Measurements from ENCODE around the gene FBXW12. TPM values are rescaled to one million over a fixed set of nuclear protein-coding genes. Genes with fewer than 3 reads are reported as not detected.

FBXW12 gene
- total and polyA plus RNA-seq, 2 experiments from 2014 or later: not detected

- TF ChIP-seq EZH2 (IDR thresholded peaks at IDR 0.05; ENCODE audit: insufficient read depth, poor library complexity, severe bottlenecking) (no peak), EZH2phosphoT487 (IDR thresholded peaks at IDR 0.05; ENCODE audit: insufficient read depth, low read depth) (no peak)
- in situ Hi-C loops (cut with MboI): loop anchor here (10.0 kb wide), 1 partner anchor 161 kb away; no protein-coding TSS in a partner anchor
- no peaks in the 10 kb centered on the region for H3K36me3 ChIP-seq (ENCODE audit: low read depth)
- H3K9me2 ChIP-seq (ENCODE audit: insufficient read depth): no peaks in the 10 kb centered on the region
- H3K79me2 ChIP-seq (ENCODE audit: insufficient read depth): peaks cover 22% of the 10 kb centered on the region
- H3F3A ChIP-seq (ENCODE audit: insufficient read depth): 0 out of 2 replicates have a peak, but pooled peaks cover 6% of the 10 kb centered on the region
- no peak overlapping the region for H2AFZ ChIP-seq
- H3K4me3 ChIP-seq: no peak overlapping the region
- 31 to 37% methylated on average over 7 of the region's 7 CpGs for WGBS, 2 experiments (ENCODE audit: low coverage in 1 of 2, low lambda C conversion rate in 2 of 2, missing lambda C conversion rate in 2 of 2)
- peaks cover 18% of the 10 kb centered on the region for H3K4me1 ChIP-seq (ENCODE audit: insufficient read depth)
- no peaks in the 10 kb centered on the region for H4K20me1 ChIP-seq (ENCODE audit: insufficient read depth)
- H3K9ac ChIP-seq: no peak overlapping the region
- no peaks in the 10 kb centered on the region for H3K9me3 ChIP-seq (ENCODE audit: low read depth)
- DNase-seq: peak; percentile 84
- no peak overlapping the region for H3K4me2 ChIP-seq (ENCODE audit: unreplicated experiment)
- H3K27ac ChIP-seq: no peak overlapping the region
- H3K27me3 ChIP-seq (replicated peaks; ENCODE audit: insufficient read depth): no peaks in the 10 kb centered on the region
These were observed 63.9 kb downstream of the FBXW12 start for GRCh38 chr3:48435774-48436476.

GRCh38 chr3:48436477-48436787 lies 64.4 kb downstream of the FBXW12 start:
- no peak overlapping the region for H3K4me2 ChIP-seq (ENCODE audit: unreplicated experiment)
- TF ChIP-seq EZH2 (IDR thresholded peaks at IDR 0.05; ENCODE audit: insufficient read depth, poor library complexity, severe bottlenecking) (no peak), EZH2phosphoT487 (IDR thresholded peaks at IDR 0.05; ENCODE audit: insufficient read depth, low read depth) (no peak)
- no peaks in the 10 kb centered on the region for H3K9me2 ChIP-seq (ENCODE audit: insufficient read depth)
- no peak for DNase-seq
- H3K4me1 ChIP-seq (ENCODE audit: insufficient read depth): peaks cover 22% of the 10 kb centered on the region
- no peak overlapping the region for H3K4me3 ChIP-seq
- H3K9me3 ChIP-seq (ENCODE audit: low read depth): no peaks in the 10 kb centered on the region
- H3K36me3 ChIP-seq (ENCODE audit: low read depth): no peaks in the 10 kb centered on the region
- no peak overlapping the region for H3K9ac ChIP-seq
- in situ Hi-C loops (cut with MboI): loop anchor here (10.0 kb wide), 1 partner anchor 162 kb away; no protein-coding TSS in a partner anchor
- peaks cover 27% of the 10 kb centered on the region for H3K79me2 ChIP-seq (ENCODE audit: insufficient read depth)
- no peaks in the 10 kb centered on the region for H3K27me3 ChIP-seq (replicated peaks; ENCODE audit: insufficient read depth)
- no peak overlapping the region for H3K27ac ChIP-seq
- 0 out of 2 replicates have a peak, but pooled peaks cover 6% of the 10 kb centered on the region for H3F3A ChIP-seq (ENCODE audit: insufficient read depth)
- 73 to 75% methylated on average over 1 of the region's 1 CpG for WGBS, 2 experiments (ENCODE audit: low coverage in 1 of 2, low lambda C conversion rate in 2 of 2, missing lambda C conversion rate in 2 of 2)
- H4K20me1 ChIP-seq (ENCODE audit: insufficient read depth): 0 out of 2 replicates have a peak, but pooled peaks cover 2% of the 10 kb centered on the region
- no peak overlapping the region for H2AFZ ChIP-seq

GRCh38 chr3:48436855-48437254 lies 64.8 kb downstream of the FBXW12 start:
- H3K9me3 ChIP-seq (ENCODE audit: low read depth): no peaks in the 10 kb centered on the region
- in situ Hi-C loops (cut with MboI): loop anchor here (10.0 kb wide), 1 partner anchor 162 kb away; no protein-coding TSS in a partner anchor
- H2AFZ ChIP-seq: no peak overlapping the region
- TF ChIP-seq EZH2 (IDR thresholded peaks at IDR 0.05; ENCODE audit: insufficient read depth, poor library complexity, severe bottlenecking) (no peak), EZH2phosphoT487 (IDR thresholded peaks at IDR 0.05; ENCODE audit: insufficient read depth, low read depth) (no peak)
- H3K4me3 ChIP-seq: no peak overlapping the region
- no peak overlapping the region for H3K4me2 ChIP-seq (ENCODE audit: unreplicated experiment)
- 73 to 75% methylated on average over 7 of the region's 7 CpGs for WGBS, 2 experiments (ENCODE audit: low coverage in 1 of 2, low lambda C conversion rate in 2 of 2, missing lambda C conversion rate in 2 of 2)
- H3K79me2 ChIP-seq (ENCODE audit: insufficient read depth): peaks cover 32% of the 10 kb centered on the region
- no peak for DNase-seq
- H4K20me1 ChIP-seq (ENCODE audit: insufficient read depth): 0 out of 2 replicates have a peak, but pooled peaks cover 5% of the 10 kb centered on the region
- 0 out of 2 replicates have a peak, but pooled peaks cover 9% of the 10 kb centered on the region for H3F3A ChIP-seq (ENCODE audit: insufficient read depth)
- no peaks in the 10 kb centered on the region for H3K27me3 ChIP-seq (replicated peaks; ENCODE audit: insufficient read depth)
- H3K9ac ChIP-seq: no peak overlapping the region
- H3K4me1 ChIP-seq (ENCODE audit: insufficient read depth): peaks cover 27% of the 10 kb centered on the region
- no peaks in the 10 kb centered on the region for H3K9me2 ChIP-seq (ENCODE audit: insufficient read depth)
- no peaks in the 10 kb centered on the region for H3K36me3 ChIP-seq (ENCODE audit: low read depth)
- no peak overlapping the region for H3K27ac ChIP-seq

- in situ Hi-C loops (cut with MboI): loop anchor here (10.0 kb wide), 1 partner anchor 163 kb away; no protein-coding TSS in a partner anchor
- no peaks in the 10 kb centered on the region for H3K9me2 ChIP-seq (ENCODE audit: insufficient read depth)
- WGBS, 2 experiments (ENCODE audit: low coverage in 1 of 2, low lambda C conversion rate in 2 of 2, missing lambda C conversion rate in 2 of 2): 84 to 85% methylated on average over 4 of the region's 4 CpGs
- 0 out of 2 replicates have a peak, but pooled peaks cover 5% of the 10 kb centered on the region for H4K20me1 ChIP-seq (ENCODE audit: insufficient read depth)
- H3K9me3 ChIP-seq (ENCODE audit: low read depth): no peaks in the 10 kb centered on the region
- no peak overlapping the region for H2AFZ ChIP-seq
- H3K4me3 ChIP-seq: no peak overlapping the region
- H3K4me1 ChIP-seq (ENCODE audit: insufficient read depth): peaks cover 28% of the 10 kb centered on the region
- no peak for DNase-seq
- H3K27me3 ChIP-seq (replicated peaks; ENCODE audit: insufficient read depth): no peaks in the 10 kb centered on the region
- no peak overlapping the region for H3K9ac ChIP-seq
- H3K27ac ChIP-seq: no peak overlapping the region
- H3F3A ChIP-seq (ENCODE audit: insufficient read depth): 0 out of 2 replicates have a peak, but pooled peaks cover 4% of the 10 kb centered on the region
- H3K4me2 ChIP-seq (ENCODE audit: unreplicated experiment): no peak overlapping the region
- TF ChIP-seq EZH2phosphoT487 (IDR thresholded peaks at IDR 0.05; ENCODE audit: insufficient read depth, low read depth): no peak
- H3K79me2 ChIP-seq (ENCODE audit: insufficient read depth): peaks cover 41% of the 10 kb centered on the region
- 0 out of 2 replicates have a peak, but pooled peaks cover 7% of the 10 kb centered on the region for H3K36me3 ChIP-seq (ENCODE audit: low read depth)
These were observed 65.8 kb downstream of the FBXW12 start for GRCh38 chr3:48437812-48438211.
